H1 (cell line): ENCODE data around the gene ANP32B.

Source experiments
- RAD21 ChIP-seq, 2 experiments: IDR thresholded peaks in 1 of 2; conservative IDR thresholded peaks in 1 of 2; 2 replicates each; pipeline ENCODE4 v1.6.1; 2011; ENCODE audit warnings: low read depth in 2 of 2, low read length in 2 of 2, improper control_type of control experiment in 1 of 2, inconsistent platforms in 1 of 2, mild to moderate bottlenecking in 1 of 2, moderate library complexity in 1 of 2
- RNF2 ChIP-seq: fragments of 200-900, 300-1000 bp; sonication (generic); IDR thresholded peaks from 2 replicates; pipeline ENCODE4 v1.7.1; 2016; ENCODE audit warnings: borderline replicate concordance, low read depth, mild to moderate bottlenecking, antibody characterized with exemption, low read length; ENCODE audit not compliant: poor library complexity, severe bottlenecking; ENCODE audit errors: missing control alignments

- TF ChIP-seq RAD21 (IDR thresholded peaks at IDR 0.05 in 1 of 2, conservative IDR thresholded peaks at IDR 0.05 in 1 of 2; ENCODE audit: low read depth in 2 of 2, low read length in 2 of 2) = peak in 1 of 2 experiments; percentile 33; a peak in 1 of 4 replicates
- peak; percentile 22 for TF ChIP-seq RNF2
Measured at GRCh38 chr9:97982683-97983588, at the start of gene ANP32B.
